NCI-H2081 treated with DMSO at 0.1 percent for 48 hours (cell line): ENCODE data around the gene RGS8.

Experiments used
- DNase-seq: peaks from one replicate; lab custom pipeline; 2025; lab: John Stamatoyannopoulos, UW

The RGS8 gene, protein sequence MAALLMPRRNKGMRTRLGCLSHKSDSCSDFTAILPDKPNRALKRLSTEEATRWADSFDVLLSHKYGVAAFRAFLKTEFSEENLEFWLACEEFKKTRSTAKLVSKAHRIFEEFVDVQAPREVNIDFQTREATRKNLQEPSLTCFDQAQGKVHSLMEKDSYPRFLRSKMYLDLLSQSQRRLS

DNA sequence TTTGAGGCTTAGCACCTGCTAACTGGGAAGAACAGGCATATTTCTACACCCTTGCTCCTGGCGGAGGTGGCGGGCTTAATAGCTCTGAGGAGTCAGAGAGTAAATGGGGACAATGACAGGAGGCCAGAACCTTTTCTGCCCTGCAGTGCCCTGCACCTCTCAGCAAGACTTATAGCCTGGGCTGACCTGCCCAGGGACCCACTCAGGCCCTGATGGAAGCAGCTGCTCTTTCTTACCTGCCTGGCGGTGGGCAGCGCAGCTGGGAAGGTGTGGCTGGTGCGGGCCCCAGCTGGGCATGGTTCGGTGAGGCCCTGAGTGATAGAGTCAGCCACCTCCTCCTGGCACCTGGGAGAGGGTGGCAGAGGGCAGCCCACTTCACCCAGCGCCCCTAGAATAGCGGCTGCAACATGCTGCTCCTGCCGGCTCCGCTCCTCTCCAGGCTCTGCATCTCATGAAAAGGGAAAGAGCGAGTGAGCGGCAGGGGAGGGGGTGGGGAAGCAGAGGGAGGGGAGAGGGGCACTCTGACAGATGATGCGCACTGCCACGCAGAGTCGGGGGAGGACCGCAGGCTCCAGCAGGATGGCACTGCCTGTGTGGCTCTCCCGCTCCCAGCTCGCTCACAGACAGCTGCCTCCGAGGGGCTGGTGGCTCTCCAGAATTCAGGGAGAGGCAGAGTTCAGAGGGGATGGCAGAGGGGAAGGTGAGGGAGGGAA is at the start of gene RGS8:
Gene RGS8, minus strand, starts transcription at position 472 of the 713 bp plus-strand sequence. CDS start 14,938 bp downstream, outside the sequence.
- DNase-seq = no peak

DNA sequence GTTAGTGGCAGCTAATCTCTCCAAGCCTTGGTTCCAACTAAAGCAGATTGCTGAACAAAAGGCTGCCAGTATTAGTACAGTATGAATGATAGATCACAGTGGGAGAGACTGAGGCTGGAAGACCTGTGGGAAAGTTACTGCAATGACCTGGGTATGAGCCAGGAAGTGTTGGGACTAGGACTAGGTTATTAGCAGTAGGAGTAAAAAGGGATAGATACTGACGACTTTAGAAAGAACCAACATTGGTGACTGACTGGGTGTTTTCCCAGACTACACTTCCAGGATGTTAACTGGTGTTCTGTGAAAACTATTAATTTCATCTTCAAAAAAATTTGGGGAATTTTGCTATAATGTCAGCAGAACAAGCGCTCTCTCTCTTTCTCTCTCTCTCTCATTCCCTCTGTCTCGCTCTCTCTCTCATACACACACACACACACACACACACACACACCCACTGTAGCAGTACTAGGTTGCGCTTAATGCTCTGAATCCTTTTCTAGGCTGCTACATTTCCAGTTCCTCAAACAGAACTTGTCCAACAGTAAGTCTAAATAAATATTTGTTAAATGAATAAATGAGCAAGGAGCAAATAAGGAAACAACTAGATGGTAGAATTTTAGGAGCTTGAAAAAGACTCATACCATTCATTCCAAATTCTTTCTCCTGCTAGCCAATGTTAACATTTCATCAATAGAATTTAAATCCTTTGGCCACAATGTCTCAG is 47.6 kb upstream of the RGS8 start:
- DNase-seq = no peak

DNA sequence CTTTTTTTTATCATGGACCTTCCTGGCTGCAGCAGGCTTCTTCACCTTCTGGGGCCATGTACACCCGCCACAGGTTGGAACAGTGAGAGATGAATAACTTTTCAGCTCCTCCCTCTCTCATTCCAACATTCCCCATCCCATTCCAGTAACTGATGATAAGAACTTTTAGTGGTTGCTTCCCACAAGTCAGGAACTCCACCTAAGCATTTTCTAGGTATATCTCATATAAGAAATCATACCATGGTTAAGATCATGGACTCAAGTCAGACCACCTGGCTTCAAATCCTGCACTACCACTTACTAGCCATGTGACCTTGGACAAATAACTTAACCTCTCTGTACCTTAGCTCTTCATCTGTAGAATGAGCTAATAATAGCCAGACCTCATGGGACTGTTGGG is 42.5 kb upstream of the RGS8 start:
- no peak for DNase-seq

DNA sequence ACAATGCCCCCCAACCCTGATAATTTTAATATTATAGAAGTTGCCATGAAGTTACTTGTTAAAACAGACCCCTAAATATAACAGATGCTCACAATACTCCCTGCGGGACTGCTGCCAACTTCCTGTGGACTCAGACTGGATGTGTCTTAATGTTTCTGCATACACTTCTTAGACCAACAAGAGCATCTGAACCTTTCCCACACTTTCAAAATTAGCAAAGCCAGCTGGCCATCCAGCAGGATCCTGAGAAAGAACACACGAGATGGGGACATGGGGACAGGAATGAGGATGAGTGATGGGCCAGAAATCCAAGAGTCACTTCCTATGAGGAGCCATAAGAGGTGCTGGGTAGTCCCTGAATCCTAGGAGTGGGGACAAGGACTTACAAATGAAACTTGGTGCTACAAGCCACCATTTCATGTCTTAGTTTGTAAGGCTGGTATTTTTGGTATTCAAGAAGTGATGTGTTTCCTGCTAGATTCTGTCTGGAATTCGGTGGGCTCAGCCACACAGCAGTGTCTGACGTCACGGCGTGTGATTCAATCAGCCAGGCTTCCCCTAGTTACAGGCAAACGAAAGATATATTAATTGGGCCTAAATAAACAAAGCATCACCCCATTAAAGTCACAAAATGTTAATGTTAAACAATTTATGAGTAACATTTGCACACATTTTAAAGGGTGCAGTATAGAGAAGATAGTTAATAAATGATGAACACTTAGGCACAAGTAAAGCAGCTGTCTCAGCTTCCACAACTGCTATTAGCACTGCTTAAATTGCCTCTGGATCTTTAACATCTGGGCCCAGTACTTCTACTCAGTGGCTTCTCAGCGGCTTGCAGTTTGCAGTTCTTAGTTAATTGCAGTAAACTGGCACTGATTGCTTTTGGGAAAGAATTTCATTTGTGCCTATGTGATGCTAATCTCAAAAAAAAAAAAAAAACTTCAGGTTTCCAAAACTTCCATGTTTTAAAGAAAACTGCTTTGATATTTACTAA is 41.2 kb upstream of the RGS8 start:
- no peak for DNase-seq

- no peak for DNase-seq
Observed at GRCh38 chr1:182724215-182724614, 39.8 kb upstream of the RGS8 start.

- no peak for DNase-seq
Observed at GRCh38 chr1:182723200-182723599, 38.8 kb upstream of the RGS8 start.

- DNase-seq = no peak
Observed at GRCh38 chr1:182721525-182721924, 37.1 kb upstream of the RGS8 start.

- no peak for DNase-seq
Observed at GRCh38 chr1:182720463-182720862, 36.1 kb upstream of the RGS8 start.

- DNase-seq = no peak
Observed at GRCh38 chr1:182719553-182719952, 35.2 kb upstream of the RGS8 start.

DNA sequence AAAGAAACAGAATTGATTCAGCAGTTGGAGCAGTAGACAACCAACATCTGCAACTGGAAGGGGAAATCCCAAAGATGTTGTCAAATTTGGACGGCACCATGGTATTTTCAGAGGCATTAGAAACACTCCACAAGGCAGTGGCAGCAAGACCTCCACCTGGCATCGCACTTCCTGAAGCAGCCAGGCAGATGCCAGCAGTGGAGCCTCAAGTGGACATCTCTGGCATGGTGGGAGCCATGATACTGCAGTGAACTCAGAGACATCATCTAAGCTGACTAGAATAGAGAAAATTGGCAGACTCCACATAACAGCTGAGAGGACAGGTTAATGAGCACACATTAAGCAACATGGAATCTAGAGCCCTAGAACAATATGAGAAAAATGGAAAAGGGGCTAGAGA is 33.9 kb upstream of the RGS8 start:
- no peak for DNase-seq

DNA sequence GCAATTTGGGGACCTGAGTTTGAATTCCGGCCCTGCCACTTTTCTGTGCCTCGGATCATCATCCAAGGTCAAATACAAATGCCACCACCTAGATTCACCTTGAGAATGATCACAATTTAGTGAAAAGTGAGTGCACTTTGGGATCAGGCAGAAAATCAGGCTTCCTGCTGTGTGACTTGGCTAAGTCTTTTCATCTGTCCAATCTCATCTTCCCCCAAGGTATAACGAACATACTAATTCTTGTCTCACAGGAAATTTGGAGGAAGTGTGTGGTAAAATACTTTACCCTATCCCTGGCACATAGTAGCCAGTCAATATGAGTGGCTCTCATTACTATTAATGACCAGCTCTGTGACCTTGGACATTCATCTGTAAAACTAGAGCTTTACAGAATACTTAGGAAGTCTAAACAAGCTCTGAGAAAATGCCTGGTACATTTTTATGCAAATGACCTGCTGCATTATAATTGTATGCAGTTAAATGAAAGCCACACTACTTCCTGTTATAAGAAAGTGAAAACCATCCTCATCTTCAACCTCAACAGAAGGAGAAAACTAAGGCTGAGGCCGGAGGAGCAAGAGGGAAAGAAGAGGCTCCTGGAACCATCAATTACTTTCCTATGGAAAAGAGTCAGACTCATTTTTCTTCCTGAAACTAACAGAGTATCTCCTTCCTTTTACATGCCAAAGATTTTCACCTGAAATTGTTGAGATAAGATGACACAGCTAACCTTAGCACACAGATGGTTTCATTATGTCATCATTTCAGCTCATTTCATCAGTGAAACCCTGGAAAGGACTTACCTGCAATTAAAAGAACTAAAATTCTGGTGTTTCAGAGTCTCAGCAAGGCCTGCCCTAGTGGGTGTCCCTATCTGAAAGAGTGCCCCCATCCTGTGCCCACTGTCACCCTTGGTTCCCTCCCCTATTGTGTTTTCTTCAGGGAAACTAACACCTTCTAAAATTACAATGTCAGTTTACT is 32.6 kb upstream of the RGS8 start:
- DNase-seq = no peak

DNA sequence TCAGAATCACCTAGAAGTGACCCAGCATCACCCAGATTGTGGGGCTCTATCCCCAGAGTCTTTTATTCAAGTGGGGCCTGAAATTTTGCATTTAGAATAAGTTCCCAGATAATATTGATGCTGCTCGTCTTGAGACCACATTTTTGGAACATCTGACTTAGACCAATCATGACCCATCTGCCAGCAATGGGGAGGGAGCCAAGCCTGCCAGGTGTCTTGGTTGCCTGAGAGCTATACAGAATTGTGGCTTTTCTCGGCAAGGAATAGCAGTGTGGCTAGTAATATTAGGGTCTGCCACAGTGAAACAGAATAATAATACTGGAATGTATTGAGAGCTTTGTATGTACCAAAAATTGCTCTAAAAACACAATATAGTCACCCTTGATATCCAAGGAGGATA is 31.1 kb upstream of the RGS8 start:
- no peak for DNase-seq

- no peak for DNase-seq
Observed at GRCh38 chr1:182714546-182714945, 30.2 kb upstream of the RGS8 start.

DNA sequence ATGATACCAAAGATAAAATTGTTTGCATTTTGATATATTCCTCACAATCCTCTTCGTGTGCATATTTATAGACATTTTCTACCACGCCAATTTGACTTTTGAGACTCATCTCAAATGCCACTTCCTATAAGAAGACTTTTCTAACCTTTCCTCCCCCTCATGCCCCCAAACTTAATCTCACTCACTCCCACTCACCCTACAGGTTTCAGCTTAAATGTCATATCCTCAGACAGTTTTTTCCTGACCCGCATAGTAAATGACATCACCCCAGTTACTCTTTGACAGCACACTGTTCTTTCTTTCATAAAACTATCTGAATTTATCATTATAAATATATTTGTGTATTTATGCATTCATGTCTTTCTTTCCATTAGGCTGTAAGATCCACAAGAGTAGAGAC is 29.6 kb upstream of the RGS8 start:
- no peak for DNase-seq

GRCh38 chr1:182713492-182713891 is 29.1 kb upstream of the RGS8 start:
- DNase-seq = no peak

GRCh38 chr1:182709855-182710254 is 25.5 kb upstream of the RGS8 start:
- DNase-seq = no peak

GRCh38 chr1:182709225-182709764 is 24.9 kb upstream of the RGS8 start:
- no peak for DNase-seq

GRCh38 chr1:182707122-182707521 is 22.7 kb upstream of the RGS8 start:
- DNase-seq = no peak

- no peak for DNase-seq
Observed at GRCh38 chr1:182704677-182705076, 20.3 kb upstream of the RGS8 start.

DNA sequence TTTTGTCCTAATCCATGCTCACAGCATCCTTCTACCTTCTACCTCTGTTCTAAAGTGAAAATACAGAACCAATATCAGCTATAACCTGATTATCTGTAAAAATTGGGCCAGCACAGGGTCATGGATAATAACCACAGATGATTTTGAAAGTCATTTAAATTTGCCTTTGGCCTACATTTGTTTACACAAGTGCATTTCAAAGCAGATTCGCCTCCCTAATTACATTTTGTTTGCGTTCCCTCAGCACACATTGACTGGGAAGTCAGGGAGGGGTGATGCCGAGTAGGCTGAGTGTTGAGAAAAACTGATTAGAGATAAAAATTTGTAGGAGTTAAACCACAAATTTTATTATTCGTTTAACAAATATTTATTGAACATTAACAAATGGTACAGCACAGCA is 19.2 kb upstream of the RGS8 start:
- peak; percentile 47 for DNase-seq
